Liver (tissue), 9 donors: ENCODE data around the gene PRKCSH. TPM values are rescaled to one million over a fixed set of nuclear protein-coding genes. Genes with fewer than 3 reads are reported as not detected.

ENCODE experiments used
- DNase-seq: peaks from one replicate; pipeline ENCODE4 v3.0.0-alpha.2; 2017; ENCODE audit warnings: low spot score
- H3K27ac ChIP-seq, 2 donors: one replicate each; pipeline ENCODE4 v1.7.0; 2013; ENCODE audit warnings: inconsistent platforms in 2 of 2, low read length in 2 of 2, control low read depth in 1 of 2, low read depth in 1 of 2, mild to moderate bottlenecking in 1 of 2
- H3K27me3 ChIP-seq, 4 donors: one replicate each; pipeline versions ENCODE4 v1.6.1 to v1.7.0; 2013; ENCODE audit warnings: low read length in 3 of 4, inconsistent platforms in 1 of 4, mild to moderate bottlenecking in 1 of 4, moderate library complexity in 1 of 4; ENCODE audit not compliant: control insufficient read depth in 4 of 4, insufficient read depth in 4 of 4
- H3K36me3 ChIP-seq, 4 donors: one replicate each; pipeline versions ENCODE4 v1.6.1 to v1.7.0; 2013; ENCODE audit warnings: low read length in 3 of 4, mild to moderate bottlenecking in 3 of 4, low read depth in 1 of 4, moderate library complexity in 1 of 4; ENCODE audit not compliant: control insufficient read depth in 4 of 4, insufficient read depth in 3 of 4
- H3K4me1 ChIP-seq, 4 donors: one replicate each; pipeline versions ENCODE4 v1.6.1 to v1.7.0; 2013; ENCODE audit warnings: low read length in 3 of 4, mild to moderate bottlenecking in 3 of 4, moderate library complexity in 1 of 4; ENCODE audit not compliant: control insufficient read depth in 4 of 4, insufficient read depth in 4 of 4
- H3K4me3 ChIP-seq, 3 donors: one replicate each; pipeline versions ENCODE4 v1.6.1 to v1.7.0; 2013; ENCODE audit warnings: low read length in 3 of 3, control low read depth in 1 of 3, low read depth in 1 of 3, mild to moderate bottlenecking in 1 of 3
- H3K9ac ChIP-seq, 2 donors: one replicate each; pipeline ENCODE4 v1.7.0; 2013; ENCODE audit warnings: low read length in 2 of 2, mild to moderate bottlenecking in 2 of 2, moderate library complexity in 2 of 2, control low read depth in 1 of 2, low read depth in 1 of 2
- H3K9me3 ChIP-seq, 4 donors: one replicate each; pipeline versions ENCODE4 v1.6.1 to v1.7.0; 2013; ENCODE audit warnings: low read length in 3 of 4; ENCODE audit not compliant: control insufficient read depth in 4 of 4
- ATF3 ChIP-seq: IDR thresholded peaks from 2 replicates; pipeline ENCODE4 v1.6.1; 2016; ENCODE audit warnings: antibody characterized with exemption
- EGR1 ChIP-seq, 2 donors: IDR thresholded peaks; 2 replicates each; pipeline ENCODE4 v1.6.1; 2016 to 2018; ENCODE audit warnings: antibody characterized with exemption in 2 of 2, low read depth in 2 of 2
- FOXA1 ChIP-seq: IDR thresholded peaks from 2 replicates; pipeline ENCODE4 v1.6.1; 2016; ENCODE audit warnings: antibody characterized with exemption
- FOXA2 ChIP-seq: IDR thresholded peaks from 2 replicates; pipeline ENCODE4 v1.6.1; 2016; ENCODE audit warnings: antibody characterized with exemption
- HNF4A ChIP-seq, 2 donors: conservative IDR thresholded peaks; 2 replicates each; pipeline ENCODE4 v1.6.1; 2016; ENCODE audit warnings: antibody characterized with exemption in 2 of 2, mild to moderate bottlenecking in 2 of 2
- HNF4G ChIP-seq: IDR thresholded peaks from 2 replicates; pipeline ENCODE4 v1.6.1; 2016; ENCODE audit warnings: antibody characterized with exemption
- JUND ChIP-seq, 2 donors: IDR thresholded peaks; 2 replicates each; pipeline ENCODE4 v1.6.1; 2016; ENCODE audit warnings: antibody characterized with exemption in 2 of 2
- RAD21 ChIP-seq, 2 donors: IDR thresholded peaks; 2 replicates each; pipeline ENCODE4 v1.6.1; 2016; ENCODE audit warnings: antibody characterized with exemption in 2 of 2, mild to moderate bottlenecking in 2 of 2
- RXRA ChIP-seq, 2 donors: IDR thresholded peaks; 2 replicates each; pipeline ENCODE4 v1.6.1; 2017 to 2018; ENCODE audit warnings: antibody characterized with exemption in 2 of 2, mild to moderate bottlenecking in 1 of 2
- SP1 ChIP-seq: IDR thresholded peaks from 2 replicates; pipeline ENCODE4 v1.6.1; 2018; ENCODE audit warnings: antibody characterized with exemption, mild to moderate bottlenecking
- TAF1 ChIP-seq: conservative IDR thresholded peaks from 2 replicates; pipeline ENCODE4 v1.6.1; 2016; ENCODE audit warnings: antibody characterized with exemption, mild to moderate bottlenecking
- YY1 ChIP-seq: IDR thresholded peaks from 2 replicates; pipeline ENCODE4 v1.6.1; 2016; ENCODE audit warnings: antibody characterized with exemption, mild to moderate bottlenecking
- ZBTB33 ChIP-seq: IDR thresholded peaks from 2 replicates; pipeline ENCODE4 v1.6.1; 2016; ENCODE audit warnings: antibody characterized with exemption
- WGBS: extraction: QIAGEN DNeasy Blood & Tissue Kit; methylation state at CpG from one replicate; pipeline ENCODE4 v1.1.7; 2013; 5-methylcytosine and 5-hydroxymethylcytosine counted together
- polyA plus RNA-seq, 2 donors: library from polyadenylated mRNA; stranded (reverse) in 1 of 2; unstranded in 1 of 2; fragments of 200-250 nt in 1 of 2; fragments of >200 nt in 1 of 2; fragmentation: Nextera tagmentation in 1 of 2; extraction: Ambion mirVana in 1 of 2; gene quantifications; one replicate each; pipeline versions ENCODE4 v1.2.1 to v1.2.3, GENCODE V29; 2013 to 2015
- total RNA-seq, 2 donors: library from RNA; depleted of rRNA; stranded (reverse); fragments of >200 nt; gene quantifications; one replicate each; pipeline ENCODE4 v1.2.3, GENCODE V29; 2014
- TF ChIP-seq, protein P1 (sequence below): IDR thresholded peaks from 2 replicates; pipeline ENCODE4 v1.6.1; 2016; ENCODE audit warnings: antibody characterized with exemption
- TF ChIP-seq, protein P2 (sequence below): IDR thresholded peaks from 2 replicates; pipeline ENCODE4 v1.6.1; 2016; ENCODE audit warnings: antibody characterized with exemption, mild to moderate bottlenecking
- donor health status: healthy.
- donor health status: healthy.
- donor health status: healthy.
- donor health status: healthy.
- donor health status: healthy.

The PRKCSH gene
- total and polyA plus RNA-seq, 4 donors = 42.9 to 165 (median 78.3) TPM

GRCh38 chr19:11435833-11436313 lies 438 bp downstream of the PRKCSH start:
- Histone ChIP-seq H3K27me3 (no peaks in the 10 kb centered on the region), H3K9ac (peak overlapping the region; percentile 46 to 70), H3K4me1 (peaks cover 9 to 17% (median 15%) of the 10 kb centered on the region in 4 donors), H3K36me3 (peaks cover 2 to 12% (median 8%) of the 10 kb centered on the region in 4 donors), H3K9me3 (no peaks in the 10 kb centered on the region), H3K27ac (peak overlapping the region; percentile 63 to 75), H3K4me3 (peak overlapping the region; percentile 77 to 93 (median 82))
- TF ChIP-seq ZBTB33 (no peak), SP1 (no peak), RAD21 (IDR thresholded peaks at IDR 0.05) (no peak), TAF1 (no peak)
- TF ChIP-seq, protein P1, sequence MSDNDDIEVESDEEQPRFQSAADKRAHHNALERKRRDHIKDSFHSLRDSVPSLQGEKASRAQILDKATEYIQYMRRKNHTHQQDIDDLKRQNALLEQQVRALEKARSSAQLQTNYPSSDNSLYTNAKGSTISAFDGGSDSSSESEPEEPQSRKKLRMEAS = no peak
- peak; percentile 43 for DNase-seq
- WGBS = 4% methylated on average over 21 of the region's 21 CpGs

DNA sequence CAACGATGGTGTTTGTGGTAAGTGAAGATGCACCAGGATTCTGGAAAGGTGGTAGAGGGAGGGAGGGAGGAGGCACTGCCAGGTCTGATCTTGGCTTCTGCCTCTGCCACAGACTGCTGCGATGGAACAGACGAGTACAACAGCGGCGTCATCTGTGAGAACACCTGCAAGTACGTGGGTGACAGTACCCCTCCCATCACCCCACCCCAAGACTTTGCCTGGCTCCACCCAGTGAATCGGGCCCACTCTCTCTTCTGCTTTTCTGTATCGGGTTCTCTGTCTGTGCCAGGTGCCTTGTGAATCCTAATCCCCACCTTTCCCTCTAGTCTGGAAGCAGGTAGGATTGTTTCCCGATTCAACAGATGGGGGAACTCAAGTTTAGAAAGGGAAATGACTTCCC lies 2.5 kb downstream of the PRKCSH start:
- H3K4me3 ChIP-seq = no peak overlapping the region
- DNase-seq = no peak
- no peak overlapping the region for H3K9ac ChIP-seq
- no peaks in the 10 kb centered on the region for H3K9me3 ChIP-seq
- no peaks in the 10 kb centered on the region for H3K27me3 ChIP-seq
- WGBS = 95% methylated on average over 9 of the region's 9 CpGs
- no peak overlapping the region for H3K27ac ChIP-seq
- TF ChIP-seq JUND (IDR thresholded peaks at IDR 0.05) = no peak
- no peak for TF ChIP-seq SP1
- no peak for TF ChIP-seq FOXA2
- no peak for TF ChIP-seq RXRA (IDR thresholded peaks at IDR 0.05)
- no peak for TF ChIP-seq HNF4G
- TF ChIP-seq ATF3 = no peak
- TF ChIP-seq EGR1 (IDR thresholded peaks at IDR 0.05; ENCODE audit: low read depth in 2 of 2) = no peak
- TF ChIP-seq, protein P2, sequence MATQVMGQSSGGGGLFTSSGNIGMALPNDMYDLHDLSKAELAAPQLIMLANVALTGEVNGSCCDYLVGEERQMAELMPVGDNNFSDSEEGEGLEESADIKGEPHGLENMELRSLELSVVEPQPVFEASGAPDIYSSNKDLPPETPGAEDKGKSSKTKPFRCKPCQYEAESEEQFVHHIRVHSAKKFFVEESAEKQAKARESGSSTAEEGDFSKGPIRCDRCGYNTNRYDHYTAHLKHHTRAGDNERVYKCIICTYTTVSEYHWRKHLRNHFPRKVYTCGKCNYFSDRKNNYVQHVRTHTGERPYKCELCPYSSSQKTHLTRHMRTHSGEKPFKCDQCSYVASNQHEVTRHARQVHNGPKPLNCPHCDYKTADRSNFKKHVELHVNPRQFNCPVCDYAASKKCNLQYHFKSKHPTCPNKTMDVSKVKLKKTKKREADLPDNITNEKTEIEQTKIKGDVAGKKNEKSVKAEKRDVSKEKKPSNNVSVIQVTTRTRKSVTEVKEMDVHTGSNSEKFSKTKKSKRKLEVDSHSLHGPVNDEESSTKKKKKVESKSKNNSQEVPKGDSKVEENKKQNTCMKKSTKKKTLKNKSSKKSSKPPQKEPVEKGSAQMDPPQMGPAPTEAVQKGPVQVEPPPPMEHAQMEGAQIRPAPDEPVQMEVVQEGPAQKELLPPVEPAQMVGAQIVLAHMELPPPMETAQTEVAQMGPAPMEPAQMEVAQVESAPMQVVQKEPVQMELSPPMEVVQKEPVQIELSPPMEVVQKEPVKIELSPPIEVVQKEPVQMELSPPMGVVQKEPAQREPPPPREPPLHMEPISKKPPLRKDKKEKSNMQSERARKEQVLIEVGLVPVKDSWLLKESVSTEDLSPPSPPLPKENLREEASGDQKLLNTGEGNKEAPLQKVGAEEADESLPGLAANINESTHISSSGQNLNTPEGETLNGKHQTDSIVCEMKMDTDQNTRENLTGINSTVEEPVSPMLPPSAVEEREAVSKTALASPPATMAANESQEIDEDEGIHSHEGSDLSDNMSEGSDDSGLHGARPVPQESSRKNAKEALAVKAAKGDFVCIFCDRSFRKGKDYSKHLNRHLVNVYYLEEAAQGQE = no peak
- TF ChIP-seq FOXA1 = no peak
- TF ChIP-seq HNF4A (conservative IDR thresholded peaks at IDR 0.05) = no peak
- TF ChIP-seq, protein P1 = no peak
- no peak for TF ChIP-seq YY1
- TF ChIP-seq ZBTB33 = no peak
- H3K4me1 ChIP-seq = peaks cover 9 to 17% (median 15%) of the 10 kb centered on the region in 4 donors
- peaks cover 7 to 27% (median 22%) of the 10 kb centered on the region in 4 donors for H3K36me3 ChIP-seq
